K562 (cell line): ENCODE measurements around the gene PPP1R14C. TPM values are rescaled to one million over a fixed set of nuclear protein-coding genes. Genes with fewer than 3 reads are reported as not detected.

Experiments
- ATAC-seq: fragments of 200-7000 bp; cut with Tn5 transposase; 3 replicates; pipeline ENCODE4 v1.9.1; 2020; ENCODE audit warnings: moderate library complexity
- BruUV-seq: library from RNA; stranded (reverse); fragments of 400-500 nt; replicated peaks from 2 replicates; lab custom pipeline; 2021; lab: Mats Ljungman, UMichigan
- CTCF ChIA-PET: fragments of 300-600 bp; formaldehyde crosslinking; extraction: SDS; loops from one replicate; lab custom pipeline; 2021; ENCODE audit warnings: low intra/inter-chr PET ratio; lab: Yijun Ruan, JAX
- POLR2A ChIA-PET: fragments of 300-600, 350-650 bp; sonication (Branson Sonifier 250); formaldehyde crosslinking; extraction: SDS; loops from one replicate; lab custom pipeline; 2021; ENCODE audit warnings: antibody characterized with exemption, inconsistent platforms; lab: Yijun Ruan, JAX
- DNase-seq, 4 experiments: peaks; one replicate each; pipeline versions ENCODE4 v3.0.0 to v3.0.0-alpha.2; 2011 to 2018; ENCODE audit warnings: low spot score in 3 of 4, mixed read lengths in 3 of 4; ENCODE audit errors: extremely low read depth in 1 of 4
- FAIRE-seq: peaks from 2 replicates; lab custom pipeline; 2011; peaks lifted over from hg19 to GRCh38; lab: Jason Lieb, UNC
- H2AFZ ChIP-seq: 2 replicates; pipeline ENCODE4 v1.6.0; 2011; ENCODE audit warnings: low read depth, low read length, control low read depth, inconsistent platforms
- H3K27ac ChIP-seq: fragments of 200-600 bp; 3 replicates; pipeline ENCODE4 v1.8.0; 2011; ENCODE audit warnings: low read depth, mild to moderate bottlenecking, control low read depth, inconsistent platforms, low read length, moderate library complexity, mixed read lengths; ENCODE audit errors: extremely low read depth
- H3K27me3 ChIP-seq, 2 experiments: fragments of 300-600 bp in 1 of 2; 2 replicates in 1 of 2; 3 replicates in 1 of 2; pipeline versions ENCODE4 v1.6.0 to v1.8.0; 2011; ENCODE audit warnings: inconsistent platforms in 2 of 2, low read length in 2 of 2, mild to moderate bottlenecking in 1 of 2, mixed read lengths in 1 of 2, moderate library complexity in 1 of 2; ENCODE audit not compliant: control insufficient read depth in 2 of 2, insufficient read depth in 2 of 2
- H3K36me3 ChIP-seq: fragments of 300-600 bp; 3 replicates; pipeline ENCODE4 v1.8.0; 2011; ENCODE audit warnings: mild to moderate bottlenecking, low read length, inconsistent platforms; ENCODE audit not compliant: control insufficient read depth, insufficient read depth
- H3K4me1 ChIP-seq, 2 experiments: fragments of 200-600 bp in 1 of 2; replicated peaks in 1 of 2; 2 replicates in 1 of 2; 3 replicates in 1 of 2; pipeline versions ENCODE4 v1.5.1 to v1.8.0; 2011; ENCODE audit warnings: inconsistent platforms in 2 of 2, low read length in 2 of 2, mild to moderate bottlenecking in 1 of 2, mixed read lengths in 1 of 2, moderate library complexity in 1 of 2; ENCODE audit not compliant: control insufficient read depth in 2 of 2, insufficient read depth in 2 of 2
- H3K4me2 ChIP-seq: 2 replicates; pipeline ENCODE4 v1.6.1; 2011; ENCODE audit warnings: low read length, control low read depth, inconsistent platforms, mixed read lengths; ENCODE audit not compliant: insufficient read depth
- H3K4me3 ChIP-seq: fragments of 200-600 bp; sonication (generic), shearing (Covaris generic); 2 replicates; pipeline ENCODE4 v1.5.1; 2016; ENCODE audit warnings: control low read depth, inconsistent platforms
- H3K79me2 ChIP-seq: fragments of 200-600 bp; 3 replicates; pipeline ENCODE4 v1.8.0; 2011; ENCODE audit warnings: low read length, inconsistent platforms; ENCODE audit not compliant: control insufficient read depth, insufficient read depth
- H3K9ac ChIP-seq, 2 experiments: 2 replicates each; pipeline versions ENCODE4 v1.6.0 to v1.6.1; 2011; ENCODE audit warnings: low read depth in 2 of 2, low read length in 2 of 2, control low read depth in 1 of 2, inconsistent platforms in 1 of 2, mild to moderate bottlenecking in 1 of 2, mixed read lengths in 1 of 2; ENCODE audit not compliant: insufficient read depth in 1 of 2
- H3K9me1 ChIP-seq: one replicate; pipeline ENCODE4 v1.6.0; 2011; ENCODE audit warnings: inconsistent platforms, mild to moderate bottlenecking, low read length, moderate library complexity; ENCODE audit not compliant: control insufficient read depth, insufficient read depth
- H3K9me3 ChIP-seq: replicated peaks from 2 replicates; pipeline ENCODE4 v1.5.1; 2011; ENCODE audit warnings: low read depth, low read length, inconsistent platforms; ENCODE audit not compliant: control insufficient read depth, insufficient read depth
- H4K20me1 ChIP-seq: replicated peaks from 2 replicates; pipeline ENCODE4 v1.6.1; 2011; ENCODE audit warnings: low read length, inconsistent platforms, mixed read lengths; ENCODE audit not compliant: control insufficient read depth, insufficient read depth
- ETV6 ChIP-seq, 3 experiments: fragments of 150-350 bp in 1 of 3; sonication (generic) in 1 of 3; formaldehyde crosslinking in 1 of 3; IDR thresholded peaks; 2 replicates each; pipeline versions ENCODE4 v1.6.1 to v1.8.0; 2014 to 2022; ENCODE audit warnings: borderline replicate concordance in 2 of 3, low read depth in 2 of 3, antibody characterized with exemption in 1 of 3, low read length in 1 of 3, mild to moderate bottlenecking in 1 of 3, missing genetic modification reagents in 1 of 3
- GABPA ChIP-seq: fragments of 200-800 bp; sonication (Bioruptor generic); conservative IDR thresholded peaks from 2 replicates; pipeline ENCODE4 v1.6.1; 2016; ENCODE audit warnings: low read depth, missing genetic modification characterization, missing compliant biosample characterization
- ZNF644 ChIP-seq: fragments of 200-800 bp; sonication (Bioruptor generic); IDR thresholded peaks from 2 replicates; pipeline ENCODE4 v1.6.1; 2016; ENCODE audit warnings: low read depth, missing genetic modification characterization, missing compliant biosample characterization
- ZNF766 ChIP-seq: fragments of 200-800 bp; sonication (Bioruptor generic); conservative IDR thresholded peaks from 2 replicates; pipeline ENCODE4 v1.6.1; 2016; ENCODE audit warnings: missing genetic modification characterization, missing compliant biosample characterization
- WGBS: fragments of 100-300 bp; shearing (Covaris generic); methylation state at CpG from one replicate; pipeline ENCODE4 v1.1.6; 2016; ENCODE audit warnings: low coverage, mixed read lengths; ENCODE audit not compliant: insufficient coverage; ENCODE audit errors: missing lambda C conversion rate; 5-methylcytosine and 5-hydroxymethylcytosine counted together
- in situ Hi-C: fragments of 300-500 bp; cut with MboI; formaldehyde crosslinking; loops from 4 replicates; pipeline ENCODE4 v1.15.0; 2018; ENCODE audit warnings: inconsistent platforms, mixed read lengths
- intact Hi-C: fragments of 100-400 bp; cut with micrococcal nuclease; formaldehyde crosslinking; loops from 2 replicates; pipeline ENCODE4 v1.14.2; 2022
- polyA plus RNA-seq, 8 experiments: library from polyadenylated mRNA; depleted of rRNA in 4 of 8; stranded (reverse) in 5 of 8; unstranded in 3 of 8; fragments of >200 nt; fragmentation: Nextera tagmentation in 2 of 8; fragmentation: Illumina TruSeq in 1 of 8; extraction: Ambion mirVana in 2 of 8; extraction: Trizol in 1 of 8; gene quantifications; 2 replicates each; pipeline versions ENCODE4 v1.2.1 to v1.2.3, GENCODE V29; 2011 to 2014; ENCODE audit warnings: inconsistent platforms in 1 of 8, missing spikeins in 1 of 8
- total RNA-seq, 7 experiments: library from RNA; depleted of rRNA in 6 of 7; stranded (reverse); fragments of >200 nt in 6 of 7; fragmentation: Illumina TruSeq in 2 of 7; extraction: Trizol in 2 of 7; gene quantifications; 2 replicates each; pipeline versions ENCODE4 v1.2.1 to v1.2.3, GENCODE V29; 2011 to 2021; ENCODE audit warnings: low replicate concordance in 1 of 7

Gene PPP1R14C
- total and polyA plus RNA-seq, 9 of the 15 experiments (the other 6 are each of a cell fraction or from before 2014, with no cell fraction given), result 4.5 to 16.6 (median 11.9) TPM

GRCh38 chr6:150293019-150293418, 150.2 kb downstream of the PPP1R14C start:
- intact Hi-C loops, result no loop called here
- Histone ChIP-seq H3K27me3 (no peaks in the 10 kb centered on the region), H3K9ac (no peak overlapping the region), H3K27ac (peak overlapping the region; percentile 13; the same call in 2 of the 3 replicates), H4K20me1 (no peaks in the 10 kb centered on the region), H2AFZ (peak overlapping the region; percentile 66), H3K4me2 (no peak overlapping the region), H3K4me3 (no peak overlapping the region), H3K9me1 (no peaks in the 10 kb centered on the region), H3K36me3 (no peaks in the 10 kb centered on the region), H3K4me1 (peaks cover 14 to 38% of the 10 kb centered on the region in 2 experiments; a peak in 4 of 5 replicates), H3K9me3 (peaks cover 23% of the 10 kb centered on the region), H3K79me2 (no peaks in the 10 kb centered on the region)
- 88% methylated on average over 1 of the region's 1 CpG for WGBS
- ChIA-PET CTCF (no interaction called here), POLR2A (interaction anchor here (1.1 to 1.8 kb wide), 4 partner anchors 9 to 24 kb away, joined by 3 to 4 read pairs (median 4); no protein-coding TSS in a partner anchor)
- DNase-seq, result no peak
- no peak for FAIRE-seq
- ATAC-seq, result no peak
- BruUV-seq, result no TSS peak
- in situ Hi-C loops, result no loop called here
- TF ChIP-seq GABPA (tag) (0 out of 2 replicates have a peak, but pooled peaks have one; percentile 19), ZNF766 (CRISPR knock-in tag) (peak; percentile 91), ETV6 (IDR thresholded peaks at IDR 0.05; ENCODE audit: borderline replicate concordance in 1 of 2, low read depth in 2 of 2, low read length in 1 of 2) (no peak), ETV6 (CRISPR knock-in tag; IDR thresholded peaks at IDR 0.05; ENCODE audit: borderline replicate concordance) (no peak), ZNF644 (tag) (0 out of 2 replicates have a peak, but pooled peaks have one; percentile 14)
